ENCODE data around the gene THSD7A.

DNA sequence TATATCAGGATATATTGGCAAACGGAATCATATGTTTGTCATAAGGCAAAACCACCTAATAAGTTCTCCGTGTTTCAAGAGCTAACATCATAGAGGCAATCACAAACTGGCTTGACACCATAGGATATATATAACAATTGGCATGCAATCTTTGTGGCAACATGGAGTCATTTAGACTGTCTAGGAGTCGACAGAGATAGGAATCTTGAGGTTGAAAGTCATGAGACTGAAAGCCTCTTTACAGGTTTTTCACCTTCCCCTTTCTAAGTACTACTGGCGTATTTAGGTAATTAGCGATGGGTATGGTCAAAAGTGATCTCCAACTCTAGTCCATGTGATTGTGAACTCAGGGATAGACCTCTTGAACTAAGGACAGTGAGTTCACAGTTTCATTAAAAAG lies 63.7 kb downstream of the THSD7A start:
- TF ChIP-seq, protein P1, sequence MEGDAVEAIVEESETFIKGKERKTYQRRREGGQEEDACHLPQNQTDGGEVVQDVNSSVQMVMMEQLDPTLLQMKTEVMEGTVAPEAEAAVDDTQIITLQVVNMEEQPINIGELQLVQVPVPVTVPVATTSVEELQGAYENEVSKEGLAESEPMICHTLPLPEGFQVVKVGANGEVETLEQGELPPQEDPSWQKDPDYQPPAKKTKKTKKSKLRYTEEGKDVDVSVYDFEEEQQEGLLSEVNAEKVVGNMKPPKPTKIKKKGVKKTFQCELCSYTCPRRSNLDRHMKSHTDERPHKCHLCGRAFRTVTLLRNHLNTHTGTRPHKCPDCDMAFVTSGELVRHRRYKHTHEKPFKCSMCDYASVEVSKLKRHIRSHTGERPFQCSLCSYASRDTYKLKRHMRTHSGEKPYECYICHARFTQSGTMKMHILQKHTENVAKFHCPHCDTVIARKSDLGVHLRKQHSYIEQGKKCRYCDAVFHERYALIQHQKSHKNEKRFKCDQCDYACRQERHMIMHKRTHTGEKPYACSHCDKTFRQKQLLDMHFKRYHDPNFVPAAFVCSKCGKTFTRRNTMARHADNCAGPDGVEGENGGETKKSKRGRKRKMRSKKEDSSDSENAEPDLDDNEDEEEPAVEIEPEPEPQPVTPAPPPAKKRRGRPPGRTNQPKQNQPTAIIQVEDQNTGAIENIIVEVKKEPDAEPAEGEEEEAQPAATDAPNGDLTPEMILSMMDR (IDR thresholded peaks at IDR 0.05; ENCODE audit: poor library complexity, severe bottlenecking) = no peak
- TF ChIP-seq SMC3 (conservative IDR thresholded peaks at IDR 0.05; ENCODE audit: poor library complexity) (no peak), MXI1 (conservative IDR thresholded peaks at IDR 0.05; ENCODE audit: poor library complexity, severe bottlenecking) (no peak), TAF1 (IDR thresholded peaks at IDR 0.05; ENCODE audit: low read depth) (no peak), POLR2AphosphoS5 (IDR thresholded peaks at IDR 0.05) (no peak), EZH2 (IDR thresholded peaks at IDR 0.05; ENCODE audit: borderline replicate concordance, insufficient read depth, low read length, poor library complexity, severe bottlenecking) (no peak), RAD21 (conservative IDR thresholded peaks at IDR 0.05) (no peak)
- TF ChIP-seq, protein P2, sequence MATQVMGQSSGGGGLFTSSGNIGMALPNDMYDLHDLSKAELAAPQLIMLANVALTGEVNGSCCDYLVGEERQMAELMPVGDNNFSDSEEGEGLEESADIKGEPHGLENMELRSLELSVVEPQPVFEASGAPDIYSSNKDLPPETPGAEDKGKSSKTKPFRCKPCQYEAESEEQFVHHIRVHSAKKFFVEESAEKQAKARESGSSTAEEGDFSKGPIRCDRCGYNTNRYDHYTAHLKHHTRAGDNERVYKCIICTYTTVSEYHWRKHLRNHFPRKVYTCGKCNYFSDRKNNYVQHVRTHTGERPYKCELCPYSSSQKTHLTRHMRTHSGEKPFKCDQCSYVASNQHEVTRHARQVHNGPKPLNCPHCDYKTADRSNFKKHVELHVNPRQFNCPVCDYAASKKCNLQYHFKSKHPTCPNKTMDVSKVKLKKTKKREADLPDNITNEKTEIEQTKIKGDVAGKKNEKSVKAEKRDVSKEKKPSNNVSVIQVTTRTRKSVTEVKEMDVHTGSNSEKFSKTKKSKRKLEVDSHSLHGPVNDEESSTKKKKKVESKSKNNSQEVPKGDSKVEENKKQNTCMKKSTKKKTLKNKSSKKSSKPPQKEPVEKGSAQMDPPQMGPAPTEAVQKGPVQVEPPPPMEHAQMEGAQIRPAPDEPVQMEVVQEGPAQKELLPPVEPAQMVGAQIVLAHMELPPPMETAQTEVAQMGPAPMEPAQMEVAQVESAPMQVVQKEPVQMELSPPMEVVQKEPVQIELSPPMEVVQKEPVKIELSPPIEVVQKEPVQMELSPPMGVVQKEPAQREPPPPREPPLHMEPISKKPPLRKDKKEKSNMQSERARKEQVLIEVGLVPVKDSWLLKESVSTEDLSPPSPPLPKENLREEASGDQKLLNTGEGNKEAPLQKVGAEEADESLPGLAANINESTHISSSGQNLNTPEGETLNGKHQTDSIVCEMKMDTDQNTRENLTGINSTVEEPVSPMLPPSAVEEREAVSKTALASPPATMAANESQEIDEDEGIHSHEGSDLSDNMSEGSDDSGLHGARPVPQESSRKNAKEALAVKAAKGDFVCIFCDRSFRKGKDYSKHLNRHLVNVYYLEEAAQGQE (IDR thresholded peaks at IDR 0.05; ENCODE audit: borderline replicate concordance) = no peak
